C4-2B (cell line): ENCODE data around the gene LRRTM3.

Experiments
- ZFX ChIP-seq: fragments of 450-650 bp; IDR thresholded peaks from 2 replicates; pipeline ENCODE4 v1.6.1; 2017
- TF ChIP-seq, protein P1 (sequence below): fragments of 450-650 bp; conservative IDR thresholded peaks from 2 replicates; pipeline ENCODE4 v1.5.1; 2017; ENCODE audit warnings: mild to moderate bottlenecking

DNA sequence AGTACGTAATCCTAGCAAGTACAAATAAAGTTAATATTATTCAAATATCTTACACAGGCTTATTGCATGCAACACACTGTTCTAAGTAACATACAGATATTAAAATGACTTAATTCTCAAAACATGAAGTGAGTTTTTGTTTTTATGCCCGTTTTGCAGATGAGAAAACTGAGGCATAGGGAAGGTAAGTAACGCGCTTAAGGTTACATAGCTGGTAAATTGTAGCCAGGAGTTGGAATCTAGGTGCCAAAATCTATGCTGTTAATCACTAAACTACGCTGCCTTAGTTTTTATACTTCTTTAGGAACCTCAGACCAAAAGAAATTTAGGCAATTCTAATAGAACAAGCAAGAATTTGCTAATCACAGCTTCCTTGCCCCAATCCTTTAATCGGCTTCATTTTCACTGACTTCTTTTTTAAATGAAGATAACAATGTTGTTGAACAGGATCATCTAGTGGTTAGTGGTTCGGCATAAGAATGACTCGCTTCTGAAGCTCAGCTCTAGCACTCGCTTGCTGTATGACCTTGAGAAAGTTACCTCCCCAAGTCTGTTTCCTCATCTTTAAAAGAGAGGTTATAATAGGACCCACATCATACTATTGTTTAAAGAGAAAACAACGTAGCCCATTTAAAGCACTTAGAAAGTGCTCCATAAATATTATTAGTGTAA, 1.0 kb upstream of the LRRTM3 start:
- TF ChIP-seq, protein P1, sequence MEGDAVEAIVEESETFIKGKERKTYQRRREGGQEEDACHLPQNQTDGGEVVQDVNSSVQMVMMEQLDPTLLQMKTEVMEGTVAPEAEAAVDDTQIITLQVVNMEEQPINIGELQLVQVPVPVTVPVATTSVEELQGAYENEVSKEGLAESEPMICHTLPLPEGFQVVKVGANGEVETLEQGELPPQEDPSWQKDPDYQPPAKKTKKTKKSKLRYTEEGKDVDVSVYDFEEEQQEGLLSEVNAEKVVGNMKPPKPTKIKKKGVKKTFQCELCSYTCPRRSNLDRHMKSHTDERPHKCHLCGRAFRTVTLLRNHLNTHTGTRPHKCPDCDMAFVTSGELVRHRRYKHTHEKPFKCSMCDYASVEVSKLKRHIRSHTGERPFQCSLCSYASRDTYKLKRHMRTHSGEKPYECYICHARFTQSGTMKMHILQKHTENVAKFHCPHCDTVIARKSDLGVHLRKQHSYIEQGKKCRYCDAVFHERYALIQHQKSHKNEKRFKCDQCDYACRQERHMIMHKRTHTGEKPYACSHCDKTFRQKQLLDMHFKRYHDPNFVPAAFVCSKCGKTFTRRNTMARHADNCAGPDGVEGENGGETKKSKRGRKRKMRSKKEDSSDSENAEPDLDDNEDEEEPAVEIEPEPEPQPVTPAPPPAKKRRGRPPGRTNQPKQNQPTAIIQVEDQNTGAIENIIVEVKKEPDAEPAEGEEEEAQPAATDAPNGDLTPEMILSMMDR: no peak
- TF ChIP-seq ZFX: no peak
